Measurements from ENCODE around the gene BRD2. TPM values are rescaled to one million over a fixed set of nuclear protein-coding genes. Genes with fewer than 3 reads are reported as not detected.

Gene BRD2
- total and polyA plus RNA-seq, 9 of the 15 experiments (the other 6 are each of a cell fraction or from before 2014, with no cell fraction given), result 19.0 to 252 (median 181) TPM

GRCh38 chr6:32972353-32973143, 4.2 kb downstream of the BRD2 start (continued):
- TF ChIP-seq CREB5 (CRISPR knock-in tag; IDR thresholded peaks at IDR 0.05) (no peak), ZC3H8 (IDR thresholded peaks at IDR 0.05) (no peak), PPARD (CRISPR knock-in tag; IDR thresholded peaks at IDR 0.05) (no peak), NELFE (IDR thresholded peaks at IDR 0.05; ENCODE audit: insufficient read depth, insufficient read length) (no peak), XRCC5 (IDR thresholded peaks at IDR 0.05; ENCODE audit: low read depth, low read length) (0 out of 2 replicates have a peak, but pooled peaks have one; percentile 64), CBX2 (IDR thresholded peaks at IDR 0.05; ENCODE audit: insufficient read depth, low read length, poor library complexity, severe bottlenecking) (no peak), ZNF586 (CRISPR knock-in tag; conservative IDR thresholded peaks at IDR 0.05) (0 out of 2 replicates have a peak, but pooled peaks have one; percentile 49), NR2C1 (IDR thresholded peaks at IDR 0.05) (no peak), NR2C1 (tag; IDR thresholded peaks at IDR 0.05) (no peak), SNIP1 (IDR thresholded peaks at IDR 0.05; ENCODE audit: low read depth) (no peak), LEF1 (IDR thresholded peaks at IDR 0.05) (0 out of 2 replicates have a peak, but pooled peaks have one; percentile 32), ZNF644 (tag; IDR thresholded peaks at IDR 0.05; ENCODE audit: low read depth) (no peak), ZNF76 (CRISPR knock-in tag; IDR thresholded peaks at IDR 0.05; ENCODE audit: borderline replicate concordance) (no peak), CBFB (CRISPR knock-in tag; IDR thresholded peaks at IDR 0.05) (no peak), ZEB2 (IDR thresholded peaks at IDR 0.05) (no peak), RBM39 (optimal IDR thresholded peaks at IDR 0.05; ENCODE audit: low read depth, low read length) (peak; percentile 69), CEBPG (CRISPR knock-in tag; IDR thresholded peaks at IDR 0.05) (peak; percentile 55; the same call in 1 of the 2 replicates), CEBPG (tag; conservative IDR thresholded peaks at IDR 0.05 in 1 of 2, IDR thresholded peaks at IDR 0.05 in 1 of 2) (no peak), HOXB6 (CRISPR knock-in tag; IDR thresholded peaks at IDR 0.05; ENCODE audit: borderline replicate concordance) (no peak), AFF4 (CRISPR knock-in tag; IDR thresholded peaks at IDR 0.05) (no peak; the same call in none of the 2 replicates), WHSC1 (IDR thresholded peaks at IDR 0.05; ENCODE audit: low read length) (no peak)
- TF ChIP-seq, protein P1, sequence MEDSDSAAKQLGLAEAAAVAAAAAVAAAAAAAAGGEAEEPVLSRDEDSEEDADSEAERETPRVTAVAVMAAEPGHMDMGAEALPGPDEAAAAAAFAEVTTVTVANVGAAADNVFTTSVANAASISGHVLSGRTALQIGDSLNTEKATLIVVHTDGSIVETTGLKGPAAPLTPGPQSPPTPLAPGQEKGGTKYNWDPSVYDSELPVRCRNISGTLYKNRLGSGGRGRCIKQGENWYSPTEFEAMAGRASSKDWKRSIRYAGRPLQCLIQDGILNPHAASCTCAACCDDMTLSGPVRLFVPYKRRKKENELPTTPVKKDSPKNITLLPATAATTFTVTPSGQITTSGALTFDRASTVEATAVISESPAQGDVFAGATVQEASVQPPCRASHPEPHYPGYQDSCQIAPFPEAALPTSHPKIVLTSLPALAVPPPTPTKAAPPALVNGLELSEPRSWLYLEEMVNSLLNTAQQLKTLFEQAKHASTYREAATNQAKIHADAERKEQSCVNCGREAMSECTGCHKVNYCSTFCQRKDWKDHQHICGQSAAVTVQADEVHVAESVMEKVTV (CRISPR knock-in tag; IDR thresholded peaks at IDR 0.05), result no peak

All from K562 (cell line).